GM21423 (cell line): ENCODE results near the gene GPR143.
A peak's percentile ranks its signal among the peaks of the same experiment; 100 is the strongest.

ENCODE experiments used
- ATAC-seq: cut with Tn5 transposase; IDR thresholded peaks from one replicate; pipeline ENCODE4 v1.9.1; 2021; ENCODE audit warnings: mild to moderate bottlenecking, moderate library complexity; ENCODE audit not compliant: unreplicated experiment

GPR143 gene

GRCh38 chrX:9708923-9709553 lies 56.6 kb downstream of the GPR143 start:
- peak; percentile 68 for ATAC-seq

DNA sequence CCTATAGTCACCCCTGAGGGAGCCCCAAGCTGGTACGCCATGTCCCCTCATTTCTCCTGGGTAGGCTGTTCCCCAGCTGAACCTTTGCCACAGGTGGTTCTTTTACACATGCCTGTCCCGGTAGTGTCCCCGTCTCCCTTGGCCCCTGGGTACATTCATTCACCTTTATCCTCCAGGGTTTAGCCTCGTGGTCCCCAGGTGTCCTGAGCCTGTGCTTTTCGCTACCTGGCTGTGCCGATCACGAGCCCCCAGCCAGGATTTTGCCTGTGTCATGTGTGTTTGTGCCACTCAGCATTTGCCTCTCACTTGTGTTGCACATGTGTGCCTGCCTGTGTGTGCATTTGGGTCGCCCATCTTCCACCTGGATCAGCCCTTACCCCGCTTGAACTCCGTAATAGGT lies 57.6 kb downstream of the GPR143 start:
- no peak for ATAC-seq

- no peak for ATAC-seq
Measured at GRCh38 chrX:9707306-9708033, 58.2 kb downstream of the GPR143 start.

DNA sequence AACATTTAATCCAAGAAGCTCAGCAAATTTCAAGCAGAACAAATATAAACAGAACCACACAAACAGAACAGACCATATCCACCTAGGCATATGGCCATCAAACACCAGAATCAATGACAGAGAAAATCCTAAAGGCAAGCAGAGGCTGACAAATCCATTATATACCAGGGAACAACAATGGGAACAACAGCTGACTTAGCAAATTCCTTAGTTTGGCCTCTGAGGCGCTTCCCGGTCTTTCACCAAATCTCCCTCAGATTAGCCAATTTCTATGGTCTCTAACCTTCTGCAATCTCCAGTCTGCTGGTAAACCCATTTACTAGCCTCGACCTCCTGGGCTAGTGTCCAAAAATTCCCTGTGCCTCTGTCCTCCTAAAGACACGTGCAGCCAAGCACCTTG lies 59.2 kb downstream of the GPR143 start:
- ATAC-seq = no peak

DNA sequence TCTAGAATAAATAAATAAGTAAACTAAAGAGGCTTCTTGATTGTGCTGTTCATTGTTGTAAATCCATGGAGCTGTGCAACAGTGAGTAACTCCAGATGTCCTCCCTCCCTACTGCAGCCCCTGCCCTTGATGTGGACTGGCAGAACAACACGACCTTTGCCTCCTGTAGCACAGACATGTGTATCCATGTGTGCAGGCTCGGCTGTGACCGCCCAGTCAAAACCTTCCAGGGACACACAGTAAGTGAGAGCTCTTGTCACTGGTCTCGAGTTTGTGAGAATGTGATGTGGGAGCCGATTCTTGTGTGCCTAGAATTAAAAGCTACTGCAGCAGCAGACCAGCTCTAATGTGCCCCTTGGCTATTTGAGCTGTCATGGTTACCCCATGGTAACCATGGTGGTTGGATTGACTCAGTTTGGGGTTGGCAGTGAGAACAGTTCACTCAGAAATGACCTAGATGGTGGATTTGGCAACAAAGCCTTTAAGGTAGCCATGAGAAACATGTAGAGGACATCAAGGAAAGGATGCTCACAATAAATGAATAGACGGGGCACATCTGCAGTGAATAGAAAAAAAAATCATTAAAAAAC lies 60.7 kb downstream of the GPR143 start:
- no peak for ATAC-seq

- ATAC-seq = no peak
Measured at GRCh38 chrX:9703406-9703805, 62.2 kb downstream of the GPR143 start.

DNA sequence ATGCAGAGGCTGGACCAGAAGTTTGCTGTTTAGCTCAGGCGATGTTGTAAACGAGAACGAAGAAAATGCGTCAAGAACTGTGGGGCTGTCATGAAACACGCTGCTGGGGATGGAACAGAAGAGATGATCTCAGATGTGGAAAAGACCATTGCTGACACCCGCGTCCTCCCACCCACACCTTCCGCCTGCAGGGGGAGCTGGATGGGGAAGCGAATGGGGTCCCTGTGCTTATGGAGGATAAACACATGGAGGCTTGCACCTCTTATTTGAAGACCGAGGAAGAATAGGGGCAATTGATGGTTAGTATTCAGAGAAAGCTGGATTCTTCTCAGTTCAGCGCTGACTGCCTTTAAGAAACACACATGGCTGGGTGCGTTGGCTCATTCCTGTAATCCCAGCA lies 63.9 kb downstream of the GPR143 start:
- ATAC-seq = no peak

GRCh38 chrX:9700555-9700954 lies 65.1 kb downstream of the GPR143 start:
- no peak for ATAC-seq

DNA sequence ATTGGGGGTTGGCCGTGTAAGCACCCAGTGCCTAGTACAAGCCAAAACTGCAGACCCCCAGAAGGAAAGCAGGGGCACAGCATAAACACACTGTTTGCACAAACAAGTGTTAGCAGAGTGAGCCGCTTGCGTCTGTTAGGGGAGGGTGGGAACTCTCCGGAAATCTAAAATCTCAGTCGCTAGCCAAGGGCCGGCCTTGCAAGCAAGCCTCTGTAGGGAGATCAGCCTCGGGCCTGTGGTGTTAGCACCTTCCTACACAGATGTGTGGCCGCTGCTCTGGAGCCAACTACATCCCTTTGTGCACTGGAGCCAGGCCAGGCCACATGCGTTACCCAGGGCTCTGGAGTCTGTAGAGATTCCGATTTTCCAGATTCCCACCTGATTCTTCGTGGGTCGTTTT lies 67.1 kb downstream of the GPR143 start:
- ATAC-seq = no peak

DNA sequence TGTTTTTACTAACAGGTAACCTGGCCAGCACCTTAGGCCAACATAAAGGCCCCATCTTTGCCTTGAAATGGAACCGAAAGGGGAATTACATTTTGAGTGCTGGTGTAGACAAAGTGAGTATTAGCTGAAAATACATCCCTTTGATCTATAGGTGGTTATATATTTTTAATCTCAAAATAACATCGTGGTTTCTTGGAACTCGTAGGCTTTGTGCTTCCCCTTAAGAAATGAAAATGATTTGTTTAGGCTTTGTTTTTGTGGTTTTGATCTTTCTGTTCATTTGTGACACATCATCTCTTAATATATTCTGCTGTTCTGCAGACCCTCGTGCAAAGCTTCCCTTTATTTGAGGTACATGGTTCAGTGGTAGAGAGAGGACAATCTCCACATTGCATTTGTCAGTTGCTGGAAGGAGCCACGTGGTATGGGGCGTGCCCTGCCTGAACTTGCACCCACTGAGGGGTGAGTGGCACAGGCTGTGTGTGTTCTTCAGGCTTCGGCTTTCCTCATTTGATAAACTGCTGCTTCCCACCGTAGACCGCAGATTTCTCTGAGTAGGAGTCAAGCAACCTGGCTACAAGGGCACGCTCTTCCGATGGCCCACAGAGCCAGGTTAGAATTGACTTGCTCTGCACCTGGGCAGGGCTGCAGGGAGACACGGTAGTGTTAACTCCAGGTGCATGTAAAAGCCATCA lies 72.2 kb downstream of the GPR143 start:
- ATAC-seq = no peak

DNA sequence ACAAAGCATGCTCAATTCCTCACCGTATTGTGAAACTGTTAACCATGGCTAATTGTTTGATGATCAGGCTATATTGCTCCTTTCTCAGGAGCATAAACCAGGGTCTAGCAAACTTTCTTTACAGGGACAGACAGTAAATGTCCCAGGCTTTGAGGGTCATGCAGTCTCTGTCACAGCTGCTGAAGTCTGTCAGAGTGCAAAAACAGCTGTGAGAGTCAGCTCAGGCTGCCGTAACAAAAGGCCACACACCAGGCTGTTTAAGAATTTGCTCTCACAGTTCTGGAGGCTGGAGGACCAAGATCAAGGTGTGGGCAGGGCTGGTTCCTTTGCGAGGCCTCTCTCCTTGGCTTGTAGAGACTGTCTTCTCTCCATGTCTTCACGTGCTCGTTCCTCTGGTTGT lies 75.6 kb downstream of the GPR143 start:
- no peak for ATAC-seq

- ATAC-seq = no peak
Measured at GRCh38 chrX:9688833-9689232, 76.8 kb downstream of the GPR143 start.

DNA sequence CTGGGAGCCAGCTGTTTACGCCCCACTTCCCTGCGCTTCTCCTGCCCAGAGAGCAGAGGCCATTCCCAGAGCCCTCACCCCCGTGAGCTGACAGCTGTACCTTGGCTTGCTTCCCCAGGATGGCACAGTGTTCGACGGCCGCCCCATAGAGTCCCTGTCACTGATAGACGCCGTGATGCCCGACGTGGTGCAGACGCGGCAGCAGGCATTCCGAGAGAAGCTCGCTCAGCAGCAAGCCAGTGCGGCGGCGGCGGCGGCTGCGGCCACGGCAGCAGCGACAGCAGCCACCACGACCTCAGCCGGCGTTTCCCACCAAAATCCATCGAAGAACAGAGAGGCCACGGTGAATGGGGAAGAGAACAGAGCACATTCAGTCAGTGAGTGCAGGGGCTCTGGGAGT lies 77.7 kb downstream of the GPR143 start:
- no peak for ATAC-seq

- ATAC-seq = no peak
Measured at GRCh38 chrX:9683350-9683749, 82.3 kb downstream of the GPR143 start.

DNA sequence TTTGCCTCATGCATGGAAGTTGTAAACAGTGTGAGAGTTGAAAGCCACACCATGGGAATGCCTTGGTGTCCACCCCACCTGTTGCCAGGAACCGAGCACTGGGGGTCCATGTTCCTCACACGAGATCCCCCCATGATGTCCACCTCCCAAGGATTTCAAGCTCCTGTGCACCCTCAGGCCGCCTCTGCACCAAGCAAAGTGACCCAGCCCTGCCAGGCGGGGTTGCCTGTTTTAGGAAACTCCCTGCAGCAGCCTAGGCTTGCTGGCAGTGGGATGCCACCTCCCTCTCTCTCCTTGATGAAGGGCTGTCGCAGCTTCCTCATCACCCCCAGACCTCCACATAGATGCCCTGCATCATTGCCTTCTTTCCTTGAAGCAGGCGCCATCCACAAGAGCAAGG lies 82.8 kb downstream of the GPR143 start:
- no peak for ATAC-seq

DNA sequence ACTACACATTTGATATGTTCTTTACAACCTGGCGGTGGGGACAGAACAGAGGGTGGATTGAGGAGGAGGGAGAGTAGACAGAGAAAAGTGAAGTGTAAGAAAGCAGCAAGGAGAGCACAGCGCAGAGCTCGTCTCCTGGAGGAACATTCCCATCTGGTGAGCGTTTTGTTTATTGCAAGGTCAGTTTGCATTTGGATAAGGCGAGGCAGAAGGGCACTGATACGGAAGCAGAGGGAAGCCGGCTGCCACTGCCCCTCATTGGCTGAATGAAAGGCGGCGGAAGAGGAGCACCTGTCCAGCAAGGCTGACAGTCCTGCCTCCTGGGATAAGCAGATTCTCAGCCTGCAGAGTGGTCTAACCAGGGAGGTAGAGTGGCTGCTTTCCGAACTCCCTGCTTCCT lies 83.2 kb downstream of the GPR143 start:
- ATAC-seq = no peak

- no peak for ATAC-seq
Measured at GRCh38 chrX:9681422-9681821, 84.2 kb downstream of the GPR143 start.

DNA sequence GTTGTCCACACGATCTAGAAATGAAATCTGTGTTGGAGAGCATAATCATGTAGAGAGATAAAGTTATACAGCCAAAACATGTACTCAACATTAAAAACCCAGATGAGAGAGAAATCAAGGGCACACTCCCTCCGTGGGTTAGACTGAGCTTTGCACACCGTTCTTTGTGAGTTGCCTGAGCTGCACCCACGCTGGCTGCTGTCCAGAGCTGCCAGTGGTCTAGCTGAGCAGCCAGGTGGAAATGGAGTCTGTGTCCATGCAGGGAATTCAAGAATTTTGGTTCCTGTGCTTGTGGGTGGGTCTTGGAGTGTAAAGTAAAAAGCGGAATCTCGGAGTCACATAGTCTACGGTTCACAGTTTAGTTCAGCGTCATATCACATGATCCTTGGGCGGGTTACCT lies 84.6 kb downstream of the GPR143 start:
- ATAC-seq = no peak

DNA sequence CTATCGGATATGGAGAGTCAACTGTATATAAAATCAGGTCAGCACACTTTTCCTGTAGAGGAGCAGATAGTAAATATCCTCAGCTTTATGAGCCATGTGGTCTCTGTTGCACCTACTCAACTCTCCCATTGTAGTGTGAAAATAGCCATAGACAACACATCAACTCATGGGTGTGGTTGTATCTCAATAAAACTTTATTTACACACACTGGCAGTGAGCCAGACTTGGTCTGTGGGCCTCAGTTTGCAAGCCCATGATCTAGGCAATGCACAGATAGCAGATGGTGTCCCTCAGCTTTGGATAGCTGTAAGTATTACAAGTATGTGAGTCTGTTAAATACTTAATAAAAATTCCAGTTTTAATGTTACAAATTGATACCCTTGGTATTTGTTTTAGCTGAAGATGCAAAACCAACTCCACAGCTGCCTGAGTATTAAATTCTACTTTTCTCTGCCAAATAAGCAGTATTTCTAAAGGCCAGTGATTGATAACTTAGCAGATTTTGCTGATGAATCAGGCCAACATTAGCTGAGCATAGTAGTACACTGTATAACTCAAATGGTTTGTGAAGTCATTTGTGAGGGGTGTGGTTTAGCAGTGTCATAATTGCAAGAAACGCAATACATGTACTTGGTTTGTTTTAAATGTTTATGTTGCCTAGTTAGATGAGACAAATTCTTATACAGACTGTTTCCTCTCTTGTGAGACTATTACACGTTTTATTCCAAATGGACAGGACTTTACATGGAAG lies 87.3 kb downstream of the GPR143 start:
- no peak for ATAC-seq

DNA sequence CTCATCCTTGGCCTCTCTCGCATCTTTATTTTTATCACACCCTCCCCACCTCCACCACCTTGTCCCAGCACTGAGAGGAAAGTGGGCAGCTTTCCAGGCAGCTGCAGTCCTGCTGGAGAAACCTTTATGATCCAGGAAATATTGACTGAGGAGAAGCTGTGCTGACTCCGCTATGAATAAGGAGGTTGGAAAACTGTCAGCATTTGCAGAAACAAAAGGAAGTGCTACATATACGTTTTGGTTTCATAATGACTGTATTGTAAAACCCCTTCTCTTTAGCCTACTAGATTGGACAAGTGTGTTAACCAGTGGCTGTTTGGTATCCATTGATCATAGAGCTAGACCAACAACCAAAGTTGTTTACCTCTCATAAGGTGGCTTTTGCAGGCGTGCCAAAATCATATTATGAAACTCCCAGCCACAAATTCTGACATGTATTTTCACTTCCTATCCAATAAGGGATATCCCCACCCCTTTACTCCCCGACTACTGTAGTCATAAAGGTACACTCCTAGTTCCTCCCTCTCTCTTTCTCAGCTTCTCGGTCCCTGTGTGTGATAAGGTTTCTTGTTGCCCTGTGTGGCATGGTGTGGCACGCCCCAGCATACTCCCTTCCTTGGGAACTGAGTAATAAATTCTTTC lies 88.4 kb downstream of the GPR143 start:
- peak; percentile 99 for ATAC-seq

DNA sequence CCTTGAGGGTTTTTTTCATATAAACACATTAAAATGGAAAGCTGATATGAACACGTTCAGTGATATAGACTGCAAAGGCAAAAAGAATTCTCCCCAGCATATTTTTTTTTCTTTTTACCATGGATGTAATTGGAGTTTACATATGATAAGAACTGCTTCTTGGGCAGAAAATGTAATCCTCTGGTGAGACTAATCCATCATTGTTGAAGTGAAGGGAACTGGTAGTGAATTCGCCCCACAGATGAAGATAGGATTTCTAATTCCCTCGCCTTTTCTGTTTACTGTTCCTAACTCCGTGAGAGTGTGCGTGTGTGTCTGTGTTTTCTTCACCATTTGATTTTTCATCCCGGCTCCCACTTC lies 88.9 kb downstream of the GPR143 start:
- no peak for ATAC-seq
